Bone marrow (tissue), 2 donors: Measurements from ENCODE around the gene FRG1.
"Not testable (repeated sequence)": the region's sequence is repeated elsewhere in the genome, so short reads cannot be mapped to it uniquely, and the experiment has no call there.

Source experiments
- DNase-seq, 2 donors: peaks; one replicate each; lab custom pipeline; 2025; lab: John Stamatoyannopoulos, UW

Gene FRG1

GRCh38 chr4:189940178-189941004, at the start of gene FRG1:
FRG1 (plus strand) TSS chr4:189940872; CDS start chr4:189941010, 138 bp downstream.
- DNase-seq, result no peak

GRCh38 chr4:189897667-189898066, 43.0 kb upstream of the FRG1 start:
- no peak for DNase-seq

- DNase-seq, result not testable (repeated sequence)
Observed at GRCh38 chr4:189899481-189900015, 41.1 kb upstream of the FRG1 start.

GRCh38 chr4:189904420-189905027, 36.1 kb upstream of the FRG1 start:
- not testable (repeated sequence) for DNase-seq

- no peak for DNase-seq
Observed at GRCh38 chr4:189912170-189912569, 28.5 kb upstream of the FRG1 start.

- DNase-seq, result no peak
Observed at GRCh38 chr4:189917161-189917891, 23.3 kb upstream of the FRG1 start.

- no peak for DNase-seq
Observed at GRCh38 chr4:189921058-189921457, 19.6 kb upstream of the FRG1 start.

GRCh38 chr4:189926742-189927141, 13.9 kb upstream of the FRG1 start:
- not testable (repeated sequence) for DNase-seq

- no peak for DNase-seq
Observed at GRCh38 chr4:189941005-189941450, 356 bp downstream of the FRG1 start.

- not testable (repeated sequence) for DNase-seq
Observed at GRCh38 chr4:189942412-189942811, 1.7 kb downstream of the FRG1 start.

- not testable (repeated sequence) for DNase-seq
Observed at GRCh38 chr4:189944077-189944476, 3.4 kb downstream of the FRG1 start.

GRCh38 chr4:189946906-189947305, 6.2 kb downstream of the FRG1 start:
- DNase-seq, result not testable (repeated sequence)

GRCh38 chr4:189948486-189948885, 7.8 kb downstream of the FRG1 start:
- DNase-seq, result not testable (repeated sequence)

GRCh38 chr4:189969291-189969690, 28.6 kb downstream of the FRG1 start:
- not testable (repeated sequence) for DNase-seq

GRCh38 chr4:189973646-189974045, 33.0 kb downstream of the FRG1 start:
- DNase-seq, result no peak

- DNase-seq, result no peak
Observed at GRCh38 chr4:189974056-189974455, 33.4 kb downstream of the FRG1 start.

- no peak for DNase-seq
Observed at GRCh38 chr4:189979196-189980047, 38.8 kb downstream of the FRG1 start.

GRCh38 chr4:189980292-189980691, 39.6 kb downstream of the FRG1 start:
- not testable (repeated sequence) for DNase-seq

- DNase-seq, result no peak
Observed at GRCh38 chr4:189981970-189982369, 41.3 kb downstream of the FRG1 start.

GRCh38 chr4:189983916-189984526, 43.3 kb downstream of the FRG1 start:
- DNase-seq, result not testable (repeated sequence)

- DNase-seq, result not testable (repeated sequence)
Observed at GRCh38 chr4:189984661-189985060, 44.0 kb downstream of the FRG1 start.
